Measurements from ENCODE around the gene TIGD1.

Gene TIGD1

GRCh38 chr2:232569541-232569940, 19.2 kb upstream of the TIGD1 start:
- no peak for DNase-seq

GRCh38 chr2:232568161-232568560, 17.8 kb upstream of the TIGD1 start:
- DNase-seq: no peak

GRCh38 chr2:232567721-232568120, 17.4 kb upstream of the TIGD1 start:
- DNase-seq: no peak

- no peak for DNase-seq
Measured at GRCh38 chr2:232563580-232563979, 13.2 kb upstream of the TIGD1 start.

- DNase-seq: no peak
Measured at GRCh38 chr2:232562515-232563151, 12.3 kb upstream of the TIGD1 start.

GRCh38 chr2:232556426-232556825, 6.1 kb upstream of the TIGD1 start:
- no peak for DNase-seq

- no peak for DNase-seq
Measured at GRCh38 chr2:232551776-232552175, 1.4 kb upstream of the TIGD1 start.

- no peak for DNase-seq
Measured at GRCh38 chr2:232551250-232551638, 887 bp upstream of the TIGD1 start.

GRCh38 chr2:232549655-232550353, 553 bp downstream of the TIGD1 start:
- no peak for DNase-seq

- no peak for DNase-seq
Measured at GRCh38 chr2:232547991-232548390, 2.4 kb downstream of the TIGD1 start.

- DNase-seq: no peak
Measured at GRCh38 chr2:232545511-232546375, 4.6 kb downstream of the TIGD1 start.

- DNase-seq: no peak
Measured at GRCh38 chr2:232544674-232545073, 5.7 kb downstream of the TIGD1 start.

- DNase-seq: no peak
Measured at GRCh38 chr2:232543928-232544631, 6.3 kb downstream of the TIGD1 start.

- no peak for DNase-seq
Measured at GRCh38 chr2:232543491-232543890, 6.9 kb downstream of the TIGD1 start.

GRCh38 chr2:232542715-232543467, 7.5 kb downstream of the TIGD1 start:
- no peak for DNase-seq

GRCh38 chr2:232541961-232542714, 8.2 kb downstream of the TIGD1 start:
- no peak for DNase-seq

- DNase-seq: no peak
Measured at GRCh38 chr2:232541195-232541960, 9.0 kb downstream of the TIGD1 start.

GRCh38 chr2:232540441-232541041, 9.8 kb downstream of the TIGD1 start:
- DNase-seq: no peak

- DNase-seq: no peak
Measured at GRCh38 chr2:232539298-232540231, 10.8 kb downstream of the TIGD1 start, which contains the start of gene CHRNG. Gene CHRNG, plus strand, starts transcription at chr2:232539692. Its CDS starts 56 bp downstream, at chr2:232539748.

Measured in hippocampal formation (tissue), 2 donors.